ENCODE data around the gene MALSU1. TPM values are rescaled to one million over a fixed set of nuclear protein-coding genes. Genes with fewer than 3 reads are reported as not detected.

MALSU1 gene
- polyA plus RNA-seq, 1 of the 3 experiments (the other 2 are of a cell fraction): 102 TPM

- no peak for TF ChIP-seq IRF3 (IDR thresholded peaks at IDR 0.05; ENCODE audit: low read depth, low read length)
- TF ChIP-seq NRF1 (IDR thresholded peaks at IDR 0.05; ENCODE audit: low read depth, low read length): no peak
- TF ChIP-seq POLR2AphosphoS5 (IDR thresholded peaks at IDR 0.05; ENCODE audit: low read depth, low read length): peak; percentile 83; the same call in 1 of the 2 replicates
- peak; percentile 50; the same call in 1 of the 2 replicates for TF ChIP-seq MEF2A (IDR thresholded peaks at IDR 0.05; ENCODE audit: borderline replicate concordance, low read depth)
- no peak for TF ChIP-seq USF2 (IDR thresholded peaks at IDR 0.05; ENCODE audit: borderline replicate concordance, low read depth, low read length)
- peak; percentile 98 for TF ChIP-seq NFIC (IDR thresholded peaks at IDR 0.05; ENCODE audit: borderline replicate concordance)
- TF ChIP-seq REST (IDR thresholded peaks at IDR 0.05; ENCODE audit: low read depth, low read length): no peak; the same call in 1 of the 2 replicates
- TF ChIP-seq CHD2 (IDR thresholded peaks at IDR 0.05; ENCODE audit: low read length, partially characterized antibody): no peak
- peak; percentile 89 for TF ChIP-seq SIN3A (IDR thresholded peaks at IDR 0.05; ENCODE audit: borderline replicate concordance, low read depth, low read length)
- peak; percentile 96 for TF ChIP-seq JUND (IDR thresholded peaks at IDR 0.05)
- TF ChIP-seq RXRA (IDR thresholded peaks at IDR 0.05; ENCODE audit: borderline replicate concordance, low read depth): peak; percentile 93; the same call in 1 of the 2 replicates
- TF ChIP-seq CTCF (IDR thresholded peaks at IDR 0.05): no peak
- no peak for TF ChIP-seq FOXJ3 (CRISPR knock-in tag; IDR thresholded peaks at IDR 0.05)
These were observed 34.6 kb downstream of the MALSU1 start (continued) for GRCh38 chr7:23333671-23334246.
